Measurements from ENCODE around the gene SIK2. TPM values are rescaled to one million over a fixed set of nuclear protein-coding genes. Genes with fewer than 3 reads are reported as not detected.
"Not testable (repeated sequence)": the region's sequence is repeated elsewhere in the genome, so short reads cannot be mapped to it uniquely, and the experiment has no call there.

SIK2 gene
- total RNA-seq, 1 donor from 2014 or later, result 174 TPM

DNA sequence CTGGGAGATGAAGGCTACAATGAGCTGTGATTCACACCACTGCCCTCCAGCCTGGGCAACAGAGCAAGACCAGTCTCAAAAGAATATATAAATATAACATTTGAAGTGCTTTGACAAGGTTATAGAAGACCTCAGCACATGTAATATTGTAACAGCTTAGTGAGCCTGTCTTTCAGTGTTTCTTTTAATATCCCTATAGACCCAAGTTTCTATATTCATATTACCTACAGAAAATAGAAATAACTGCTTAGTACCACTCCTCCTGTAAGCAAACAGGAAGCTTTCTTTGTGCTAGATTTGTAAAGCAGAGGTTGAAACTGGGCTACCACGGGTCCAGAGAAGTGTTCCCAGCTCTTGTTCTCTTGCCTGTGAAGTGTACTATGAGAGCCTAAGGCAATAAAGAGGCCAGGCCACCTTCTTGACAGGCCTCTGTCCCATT, 95.7 kb downstream of the SIK2 start:
- DNase-seq (ENCODE audit: low spot score), result no peak

DNA sequence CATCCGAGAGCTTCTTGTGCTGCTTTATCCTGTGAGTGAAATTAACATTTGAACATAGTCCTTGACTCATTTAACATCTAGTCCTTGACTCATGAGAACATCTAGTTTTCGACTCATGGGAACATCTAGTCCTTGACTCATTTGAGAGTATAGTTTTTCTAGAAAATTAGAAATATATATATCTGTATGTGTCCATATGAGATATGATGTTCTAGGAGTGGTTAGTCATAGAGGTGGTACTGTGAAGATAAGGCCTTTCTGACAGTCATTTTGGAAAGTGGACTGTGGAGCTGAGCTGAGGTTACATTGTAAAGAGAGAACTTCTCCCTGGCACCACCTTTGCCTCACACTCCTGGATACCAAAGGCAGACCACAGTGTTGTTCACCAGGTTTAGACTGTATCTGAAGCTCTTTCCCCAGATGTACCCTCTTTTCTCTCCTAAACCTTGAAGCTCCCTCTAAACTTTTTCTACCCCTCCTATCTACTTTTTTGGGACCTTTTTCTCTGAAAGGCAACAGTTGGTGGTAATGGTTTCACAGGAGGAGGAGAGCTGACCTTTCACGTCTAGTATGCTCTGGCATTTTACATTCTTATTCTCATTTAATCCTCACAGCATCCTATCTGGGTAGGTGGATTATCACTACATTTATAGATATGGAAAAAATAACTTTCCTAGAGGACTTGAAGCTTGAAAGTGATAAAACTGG, 96.8 kb downstream of the SIK2 start:
- no peak for DNase-seq (ENCODE audit: low spot score)

DNA sequence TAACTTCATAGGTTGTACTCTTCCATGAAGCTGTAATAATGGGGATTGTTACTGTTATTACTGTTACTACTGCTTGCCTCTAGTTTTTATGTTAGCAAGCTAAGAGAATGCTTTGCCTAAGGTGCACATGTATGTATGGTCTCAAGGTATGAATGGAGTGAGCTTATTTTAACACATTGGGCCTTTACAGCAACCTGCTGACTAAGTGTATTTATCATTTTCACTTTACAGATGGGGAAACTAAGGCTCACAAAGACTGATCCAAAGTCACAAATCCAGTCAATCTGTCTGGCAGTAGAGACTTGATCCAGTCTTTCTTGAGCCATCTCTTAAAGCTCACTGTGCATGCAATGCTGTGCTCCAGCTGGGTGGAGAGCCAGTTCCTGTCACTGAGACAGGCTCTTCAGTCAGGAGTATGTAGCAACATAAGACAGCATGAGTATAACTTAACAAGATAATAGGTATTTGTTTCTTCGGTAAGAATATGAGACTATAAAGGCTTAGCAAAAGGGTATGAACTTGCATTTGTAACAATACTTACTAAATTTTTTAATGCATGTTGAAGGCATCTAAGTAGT, 97.4 kb downstream of the SIK2 start:
- DNase-seq (ENCODE audit: low spot score), result no peak

DNA sequence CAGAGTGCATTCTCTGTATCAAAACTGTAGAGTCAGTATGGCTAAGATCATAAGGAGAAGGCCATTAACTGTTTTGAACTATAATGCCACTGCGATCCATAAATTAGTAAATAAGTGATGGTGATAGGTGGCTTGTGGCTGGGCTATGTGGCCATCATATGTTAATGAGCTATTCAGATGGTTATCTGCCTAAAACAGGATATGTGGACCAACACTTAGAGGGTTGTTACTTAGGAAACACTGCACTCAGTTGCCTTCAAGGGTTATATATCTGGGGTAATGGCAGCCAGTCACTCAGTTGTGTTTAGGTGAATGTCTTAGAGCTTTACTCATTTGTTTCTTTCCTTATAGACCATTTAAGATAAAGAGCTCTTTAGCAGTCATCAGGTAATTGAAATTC, 97.9 kb downstream of the SIK2 start:
- no peak for DNase-seq (ENCODE audit: low spot score)

DNA sequence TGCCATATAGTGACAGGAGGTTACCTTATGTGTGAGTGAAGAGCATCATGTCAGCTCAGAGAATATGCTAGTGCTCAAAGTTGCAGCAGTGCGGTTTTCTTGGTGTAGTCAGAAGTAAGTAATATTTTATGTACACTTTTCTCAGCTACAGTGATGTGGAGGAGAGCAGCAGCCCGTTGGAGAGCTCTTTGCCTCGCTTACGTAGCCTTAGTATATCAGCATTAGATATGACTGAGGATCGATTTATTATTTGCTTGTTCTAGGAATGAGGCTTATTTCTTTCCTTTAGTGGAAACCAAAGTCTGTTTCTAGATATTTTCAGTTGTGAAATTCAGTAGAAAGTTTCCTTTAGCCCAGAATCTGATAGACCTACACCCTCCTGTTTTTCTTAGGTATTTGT, 100.4 kb downstream of the SIK2 start:
- DNase-seq (ENCODE audit: low spot score), result no peak

DNA sequence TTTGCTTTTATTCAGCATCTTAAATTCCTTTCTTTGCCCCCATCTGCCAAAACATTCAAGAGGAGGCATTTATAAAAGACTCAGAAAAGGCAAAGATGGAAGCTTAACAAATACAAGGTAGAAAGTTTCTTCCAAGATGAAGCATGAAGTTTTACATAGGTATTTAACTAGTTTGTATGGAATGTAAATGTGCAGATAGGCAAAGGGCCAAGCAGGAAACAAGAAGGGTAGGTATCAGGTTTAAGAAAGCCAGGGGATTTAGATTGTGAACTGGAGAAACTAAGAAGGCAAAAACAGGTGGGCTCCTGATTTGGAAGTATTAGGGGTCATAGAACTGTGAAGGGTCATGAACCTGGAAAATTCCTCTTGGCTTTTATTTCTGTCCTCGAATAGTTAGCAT, 101.3 kb downstream of the SIK2 start:
- no peak for DNase-seq (ENCODE audit: low spot score)

DNA sequence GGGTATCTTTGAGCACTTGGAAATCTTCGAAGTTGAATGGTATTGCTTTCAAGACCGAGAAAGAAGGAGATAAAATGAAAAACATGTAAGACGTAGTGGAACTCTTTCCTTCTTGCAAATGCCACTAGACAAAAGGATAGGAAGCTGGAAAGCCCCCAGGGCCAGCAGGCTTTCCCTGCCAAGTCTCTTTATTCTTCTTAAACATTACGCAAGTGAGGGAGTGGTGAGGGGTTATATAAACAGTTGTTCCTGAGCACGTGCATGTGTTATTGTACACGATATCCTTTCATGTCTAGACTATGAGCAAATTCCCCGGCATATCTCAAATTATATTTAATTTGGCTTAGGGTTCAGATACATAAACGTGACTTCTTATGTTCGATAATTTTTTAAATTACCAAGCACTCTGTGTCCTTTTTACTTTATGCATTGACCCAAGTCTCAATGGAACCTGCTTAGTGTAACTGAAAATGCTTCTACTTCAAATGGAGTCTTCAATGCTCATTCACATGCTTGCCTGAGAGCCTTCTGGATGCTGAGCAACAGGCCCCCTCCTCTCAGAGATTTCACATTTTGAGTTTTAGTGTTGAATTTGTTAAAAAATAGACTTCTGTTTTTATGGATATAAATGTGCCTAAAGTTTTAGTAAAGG, 104.9 kb downstream of the SIK2 start:
- no peak for DNase-seq (ENCODE audit: low spot score)

DNA sequence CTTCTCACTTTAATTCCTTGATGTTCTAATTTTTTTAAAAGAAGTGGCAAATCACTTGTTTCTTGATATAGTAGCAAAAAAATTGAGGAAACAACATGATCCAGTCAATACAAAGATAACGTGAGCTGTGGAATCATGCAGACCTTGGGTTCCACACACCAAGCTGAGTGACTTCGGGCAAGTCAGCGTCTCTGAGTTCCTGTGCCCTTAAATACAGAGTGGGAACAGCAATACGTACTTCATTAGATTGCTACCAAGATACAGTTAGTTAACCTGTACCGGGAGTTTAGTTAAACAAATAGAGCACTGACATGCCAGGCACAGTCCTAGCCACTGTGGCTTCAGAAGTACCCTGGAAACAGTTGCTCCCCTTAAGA, 105.4 kb downstream of the SIK2 start:
- DNase-seq (ENCODE audit: low spot score), result no peak

DNA sequence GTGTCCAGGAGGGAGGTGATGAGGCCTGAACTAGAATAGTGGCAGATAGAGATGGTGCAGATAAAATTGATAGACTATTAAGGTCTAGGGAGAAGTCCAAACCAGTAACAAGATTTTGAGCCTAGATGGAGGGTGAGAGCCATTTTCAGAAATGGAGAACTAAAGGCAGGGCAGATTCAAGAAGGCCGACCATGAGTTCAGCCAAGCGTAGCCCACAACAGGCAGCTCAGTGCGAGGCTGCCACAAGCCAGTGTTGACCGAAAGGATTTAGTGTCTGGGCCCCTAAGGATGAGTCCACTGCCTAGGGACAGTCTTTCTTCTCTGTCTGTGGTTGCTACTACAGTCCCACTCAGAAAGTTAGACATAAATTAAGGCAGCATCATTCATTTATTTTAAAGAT, 112.3 kb downstream of the SIK2 start:
- no peak for DNase-seq (ENCODE audit: low spot score)

DNA sequence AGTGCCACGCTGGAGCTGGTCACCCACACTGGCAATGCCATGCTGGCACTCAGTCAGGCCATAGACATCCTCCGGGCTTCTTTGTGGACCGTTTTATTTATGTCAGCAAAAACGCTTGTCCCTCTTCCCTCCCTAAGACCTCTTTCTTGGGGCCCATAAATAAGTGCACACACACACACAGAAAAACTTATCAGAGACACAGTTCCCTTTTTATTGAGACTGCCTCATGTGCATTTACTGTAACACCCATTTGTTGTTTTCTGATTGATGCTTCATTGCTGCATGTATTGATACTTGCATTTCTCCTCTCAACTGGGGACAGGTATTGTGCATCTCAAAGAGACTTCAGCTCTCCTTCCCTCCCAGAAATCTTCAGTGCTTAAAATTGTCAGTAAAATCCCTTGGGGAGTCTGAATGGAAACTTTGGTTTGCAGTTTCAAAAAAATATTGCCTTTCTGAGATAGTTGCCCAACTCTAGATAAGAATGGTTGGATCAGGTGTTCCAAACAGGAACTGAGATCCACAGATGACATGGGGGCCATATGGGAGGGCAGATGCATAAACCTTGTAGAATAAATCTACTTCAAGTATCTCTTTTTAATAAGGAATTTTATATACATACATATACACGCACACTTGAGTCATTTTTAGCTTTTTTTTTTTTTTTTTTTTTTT, 113.0 kb downstream of the SIK2 start:
- DNase-seq (ENCODE audit: low spot score), result no peak

DNA sequence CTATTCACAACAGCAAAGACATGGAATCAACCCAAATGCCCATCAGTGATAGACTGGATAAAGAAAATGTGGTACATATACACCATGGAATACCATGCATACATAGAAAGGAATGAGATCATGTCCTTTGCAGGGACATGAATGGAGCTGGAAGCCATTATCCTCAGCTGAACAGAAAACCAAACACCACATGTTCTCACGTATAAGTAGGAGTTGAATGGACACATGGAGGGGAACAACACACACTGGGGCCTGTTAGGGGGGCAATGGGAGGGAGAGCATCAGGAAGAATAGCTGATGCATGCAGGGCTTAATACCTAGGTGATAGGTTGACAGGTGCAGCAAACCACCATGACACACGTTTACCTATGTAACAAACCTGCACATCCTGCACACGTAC, 115.4 kb downstream of the SIK2 start:
- DNase-seq (ENCODE audit: low spot score), result not testable (repeated sequence)

DNA sequence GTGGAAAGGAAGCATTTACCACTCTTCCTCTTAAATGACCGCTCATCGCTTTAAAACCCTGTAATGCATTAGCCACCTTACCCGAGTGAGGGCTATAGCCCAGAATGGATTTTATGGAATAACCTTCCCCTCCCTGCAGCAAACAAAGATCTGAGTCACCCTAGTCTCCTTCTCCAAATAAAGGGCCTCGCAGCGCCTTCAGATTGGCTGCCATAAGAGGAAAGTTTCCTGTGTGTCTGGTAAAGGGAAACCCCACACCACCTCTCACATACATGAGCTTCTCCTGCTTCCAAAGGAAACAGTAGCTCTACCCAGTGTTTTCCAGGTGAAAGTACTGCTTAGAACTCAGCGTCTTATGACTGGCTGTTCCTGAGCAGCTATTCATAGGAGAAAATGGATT, 116.2 kb downstream of the SIK2 start:
- no peak for DNase-seq (ENCODE audit: low spot score)

DNA sequence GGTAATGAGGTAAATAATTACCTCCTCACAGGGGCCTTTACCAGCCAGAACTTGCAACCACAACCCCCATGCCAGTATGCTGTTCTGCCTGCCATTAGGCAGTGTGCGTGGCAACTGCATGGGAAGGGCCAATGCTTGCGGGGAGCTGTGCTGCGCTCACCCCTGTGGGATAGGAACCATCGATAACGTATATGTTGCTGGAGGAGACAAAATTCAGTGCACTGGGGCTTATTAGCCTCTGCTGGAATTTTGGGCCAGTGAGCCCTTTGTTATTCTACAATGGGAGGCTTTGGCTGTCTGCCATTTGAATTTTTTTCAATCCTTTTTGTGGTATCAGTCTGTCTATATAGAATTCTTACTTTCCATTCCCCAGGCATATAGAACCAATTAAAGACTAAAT, 116.6 kb downstream of the SIK2 start:
- DNase-seq (ENCODE audit: low spot score), result no peak

DNA sequence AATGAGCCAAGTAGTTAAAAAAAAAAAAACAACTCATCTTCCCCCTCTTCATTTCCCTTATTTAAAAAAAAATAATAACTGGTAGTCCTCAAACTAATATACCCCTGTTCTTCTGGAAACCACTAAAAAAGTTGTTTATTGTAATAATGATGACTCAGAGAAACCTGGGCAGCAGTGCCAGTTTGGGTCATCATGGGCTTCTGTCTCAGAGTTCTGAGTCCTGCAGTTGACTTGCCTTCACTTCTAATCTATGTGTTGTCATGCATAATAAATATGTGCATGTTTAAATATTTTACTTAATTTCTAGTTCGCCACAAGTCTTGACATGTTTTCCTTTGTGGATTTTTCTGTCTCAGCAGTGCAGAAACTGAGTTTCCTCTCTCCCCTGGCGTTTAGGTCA, 117.1 kb downstream of the SIK2 start:
- no peak for DNase-seq (ENCODE audit: low spot score)

DNA sequence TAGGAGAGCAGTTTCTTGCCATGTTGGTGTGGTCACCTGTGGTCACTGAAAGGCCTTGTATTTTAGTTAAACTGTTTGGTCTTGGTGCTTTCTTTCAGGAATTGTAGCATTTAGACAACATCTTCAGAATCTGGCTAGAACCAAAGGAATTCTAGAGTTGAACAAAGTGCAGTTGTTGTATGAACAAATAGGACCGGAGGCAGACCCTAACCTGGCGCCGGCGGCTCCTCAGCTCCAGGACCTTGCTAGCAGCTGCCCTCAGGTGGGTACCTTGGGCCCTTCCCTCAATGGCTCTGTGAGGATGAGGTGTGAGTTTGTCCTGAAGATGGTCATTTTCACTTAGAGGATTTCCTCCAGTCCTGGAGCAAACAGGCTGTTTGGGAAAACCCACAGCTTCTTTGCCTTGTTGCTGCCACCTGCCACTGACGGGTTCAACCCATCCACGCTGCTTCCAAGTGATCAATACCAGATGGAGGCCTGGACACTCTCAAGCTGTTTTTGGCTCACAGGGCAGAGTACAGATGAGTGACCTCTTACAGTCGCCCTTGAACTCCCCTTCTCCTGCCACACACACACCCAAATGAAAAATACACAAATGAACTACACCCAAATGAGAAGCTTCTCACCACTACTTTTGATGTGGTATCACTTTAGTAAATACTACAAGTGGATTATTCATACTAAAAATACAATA, 118.7 kb downstream of the SIK2 start:
- no peak for DNase-seq (ENCODE audit: low spot score)

DNA sequence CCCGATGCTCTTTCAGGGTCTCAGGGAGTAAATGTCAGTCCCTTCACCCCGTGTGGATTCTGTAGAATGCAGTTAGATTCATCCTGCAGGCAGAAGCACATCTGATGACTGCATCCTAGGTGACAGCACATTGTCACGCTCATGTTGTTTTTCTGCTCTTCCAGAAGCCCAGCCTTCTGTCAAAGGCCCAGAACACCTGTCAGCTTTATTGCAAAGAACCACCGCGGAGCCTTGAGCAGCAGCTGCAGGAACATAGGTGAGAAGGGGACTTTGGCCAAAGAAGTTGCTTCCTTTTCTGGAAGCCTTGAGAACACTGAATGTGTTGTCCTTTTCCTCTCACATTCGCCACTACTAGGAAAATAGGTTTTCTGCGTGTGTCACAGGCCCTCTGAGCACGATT, 120.3 kb downstream of the SIK2 start:
- no peak for DNase-seq (ENCODE audit: low spot score)

DNA sequence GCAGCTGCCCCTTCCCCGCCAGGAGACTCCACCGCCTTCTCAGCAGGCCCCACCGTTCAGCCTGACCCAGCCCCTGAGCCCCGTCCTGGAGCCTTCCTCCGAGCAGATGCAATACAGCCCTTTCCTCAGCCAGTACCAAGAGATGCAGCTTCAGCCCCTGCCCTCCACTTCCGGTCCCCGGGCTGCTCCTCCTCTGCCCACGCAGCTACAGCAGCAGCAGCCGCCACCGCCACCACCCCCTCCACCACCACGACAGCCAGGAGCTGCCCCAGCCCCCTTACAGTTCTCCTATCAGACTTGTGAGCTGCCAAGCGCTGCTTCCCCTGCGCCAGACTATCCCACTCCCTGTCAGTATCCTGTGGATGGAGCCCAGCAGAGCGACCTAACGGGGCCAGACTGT, 121.3 kb downstream of the SIK2 start:
- DNase-seq (ENCODE audit: low spot score), result no peak

DNA sequence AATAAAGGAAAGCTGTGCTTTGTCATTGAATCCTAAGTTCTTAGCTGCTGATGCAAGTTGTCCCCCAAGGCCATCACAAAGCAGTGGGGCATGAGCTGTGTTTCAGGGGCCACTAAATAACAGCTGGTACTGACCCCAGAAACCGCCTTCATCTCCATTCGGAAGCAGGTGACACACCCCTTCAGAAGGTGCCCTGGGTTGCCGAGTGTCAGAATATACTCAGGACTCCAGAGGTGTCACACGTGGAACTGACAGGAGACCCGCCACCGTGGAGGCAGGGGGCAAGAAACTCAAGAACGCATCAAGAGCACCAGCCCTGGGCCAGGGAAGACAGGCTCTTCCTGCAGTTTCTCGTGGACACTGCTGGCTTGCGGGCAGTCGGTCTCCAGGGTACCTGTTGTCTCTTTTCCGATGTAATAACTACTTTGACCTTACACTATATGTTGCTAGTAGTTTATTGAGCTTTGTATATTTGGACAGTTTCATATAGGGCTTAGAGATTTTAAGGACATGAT, 122.4 kb downstream of the SIK2 start:
- no peak for DNase-seq (ENCODE audit: low spot score)

DNA sequence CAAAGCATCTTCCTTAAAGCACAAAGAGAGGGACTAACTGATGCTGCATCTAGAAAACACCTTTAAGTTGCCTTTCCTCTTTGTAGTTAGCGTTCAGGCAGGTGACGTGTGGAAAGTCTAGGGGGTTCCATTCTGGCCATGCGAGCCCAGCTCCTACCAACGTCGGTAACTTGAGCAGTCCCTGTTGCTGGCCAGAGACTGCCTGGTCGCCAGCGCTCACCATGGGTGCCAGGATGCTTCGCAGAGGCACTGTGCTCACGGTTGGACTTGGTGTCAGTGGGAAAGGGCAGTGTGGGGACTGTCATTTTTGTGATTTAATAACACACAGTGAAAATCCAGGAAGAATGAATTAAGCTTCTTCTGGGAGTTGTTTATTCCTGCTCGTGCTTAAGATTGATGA, 123.4 kb downstream of the SIK2 start:
- no peak for DNase-seq (ENCODE audit: low spot score)

DNA sequence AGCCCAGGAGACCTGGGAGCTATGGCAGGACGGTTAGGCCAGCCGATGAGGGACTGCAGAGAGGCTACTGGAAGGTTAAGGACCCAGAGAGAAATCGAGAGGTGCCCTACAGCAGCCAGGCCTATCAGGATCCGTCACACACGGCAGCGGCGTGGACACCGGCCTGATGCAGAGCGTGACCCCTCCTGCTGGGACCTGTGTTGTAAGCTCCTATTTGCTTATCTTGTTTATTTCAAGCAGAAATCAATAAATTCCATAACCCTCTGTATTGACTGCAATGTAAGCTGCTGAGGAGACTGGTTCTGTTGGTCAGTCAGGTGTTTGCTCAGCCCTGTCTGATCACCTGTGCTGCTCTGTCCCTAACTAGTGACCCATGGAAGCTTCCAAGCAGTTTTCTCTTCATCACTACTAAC, 124.1 kb downstream of the SIK2 start:
- DNase-seq (ENCODE audit: low spot score), result no peak

DNA sequence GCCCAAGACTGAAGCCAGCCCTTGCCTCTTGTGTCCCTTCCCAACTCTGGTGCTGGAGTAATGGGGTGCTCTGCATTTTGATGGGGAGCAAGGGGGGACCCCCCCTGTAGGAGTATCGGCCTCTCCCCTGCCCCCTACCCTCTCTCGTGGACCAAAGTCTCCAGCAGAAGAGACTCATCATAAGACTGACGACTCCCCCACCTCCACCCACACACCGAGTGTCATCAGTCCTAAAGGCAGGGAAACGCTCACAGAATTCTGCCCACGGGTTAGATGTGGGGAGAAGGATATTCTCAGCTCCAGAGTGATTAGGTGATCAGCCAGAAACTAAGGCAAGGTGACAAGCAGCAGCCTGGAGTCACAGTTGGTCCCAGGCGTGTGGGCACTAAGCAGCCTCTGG, 125.2 kb downstream of the SIK2 start:
- DNase-seq (ENCODE audit: low spot score), result no peak
